B cell (primary cell): ENCODE measurements around the gene C2CD3.

Experiments used
- EZH2 ChIP-seq: IDR thresholded peaks from 2 replicates; pipeline ENCODE4 v1.6.1; 2012; ENCODE audit warnings: borderline replicate concordance, low read depth, mild to moderate bottlenecking, moderate library complexity, low read length; ENCODE audit not compliant: insufficient read depth, poor library complexity, severe bottlenecking
- TF ChIP-seq, protein P1 (sequence below): fragments of 200-600 bp; IDR thresholded peaks from one replicate; pipeline ENCODE4 v1.8.0; 2022; ENCODE audit warnings: antibody characterized with exemption, mild to moderate bottlenecking

DNA sequence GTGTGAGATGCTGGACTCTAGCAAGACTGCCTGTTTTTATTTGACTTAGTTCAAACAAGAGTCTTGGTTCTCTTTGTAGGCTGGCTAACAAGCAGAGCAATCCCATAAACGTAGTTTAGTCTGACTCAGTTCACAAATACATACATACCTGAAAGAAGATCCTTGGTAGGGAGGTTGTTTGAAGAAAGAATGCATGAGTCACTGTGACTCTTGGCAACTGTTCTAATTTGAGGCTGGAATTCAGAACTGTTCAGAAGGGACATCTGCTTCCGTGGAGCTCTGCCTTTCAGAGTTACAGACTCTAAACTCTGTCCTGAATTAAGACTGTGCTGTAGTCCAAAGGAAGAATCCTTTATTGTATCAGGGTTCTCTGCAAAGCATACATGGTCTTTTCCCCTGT lies 32.2 kb downstream of the C2CD3 start:
- TF ChIP-seq, protein P1, sequence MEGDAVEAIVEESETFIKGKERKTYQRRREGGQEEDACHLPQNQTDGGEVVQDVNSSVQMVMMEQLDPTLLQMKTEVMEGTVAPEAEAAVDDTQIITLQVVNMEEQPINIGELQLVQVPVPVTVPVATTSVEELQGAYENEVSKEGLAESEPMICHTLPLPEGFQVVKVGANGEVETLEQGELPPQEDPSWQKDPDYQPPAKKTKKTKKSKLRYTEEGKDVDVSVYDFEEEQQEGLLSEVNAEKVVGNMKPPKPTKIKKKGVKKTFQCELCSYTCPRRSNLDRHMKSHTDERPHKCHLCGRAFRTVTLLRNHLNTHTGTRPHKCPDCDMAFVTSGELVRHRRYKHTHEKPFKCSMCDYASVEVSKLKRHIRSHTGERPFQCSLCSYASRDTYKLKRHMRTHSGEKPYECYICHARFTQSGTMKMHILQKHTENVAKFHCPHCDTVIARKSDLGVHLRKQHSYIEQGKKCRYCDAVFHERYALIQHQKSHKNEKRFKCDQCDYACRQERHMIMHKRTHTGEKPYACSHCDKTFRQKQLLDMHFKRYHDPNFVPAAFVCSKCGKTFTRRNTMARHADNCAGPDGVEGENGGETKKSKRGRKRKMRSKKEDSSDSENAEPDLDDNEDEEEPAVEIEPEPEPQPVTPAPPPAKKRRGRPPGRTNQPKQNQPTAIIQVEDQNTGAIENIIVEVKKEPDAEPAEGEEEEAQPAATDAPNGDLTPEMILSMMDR, result no peak
- no peak for TF ChIP-seq EZH2
